MCF 10A (cell line): ENCODE data around the gene DPYD. TPM values are rescaled to one million over a fixed set of nuclear protein-coding genes. Genes with fewer than 3 reads are reported as not detected.

Source experiments
- BruUV-seq: library from RNA; stranded (reverse); fragments of 400-500 nt; replicated peaks from 2 replicates; lab custom pipeline; 2021; lab: Mats Ljungman, UMichigan
- CTCF ChIA-PET: fragments of 300-600 bp; sonication (Branson Sonifier 250); formaldehyde crosslinking; extraction: SDS; loops from one replicate; lab custom pipeline; 2021; ENCODE audit warnings: antibody characterized with exemption, inconsistent platforms; lab: Yijun Ruan, JAX
- POLR2A ChIA-PET: fragments of 300-600, 350-650 bp; sonication (Branson Sonifier 250); formaldehyde crosslinking; extraction: SDS; loops from one replicate; lab custom pipeline; 2020; ENCODE audit warnings: antibody characterized with exemption, inconsistent platforms; lab: Yijun Ruan, JAX
- DNase-seq: peaks from one replicate; pipeline ENCODE4 v3.0.0-alpha.2; 2018; ENCODE audit not compliant: unreplicated experiment
- H3K27ac Mint-ChIP-seq: one replicate; pipeline ENCODE4 v1.8.0; 2022; ENCODE audit warnings: mild to moderate bottlenecking, low read depth, mixed read lengths; ENCODE audit not compliant: unreplicated experiment
- H3K27me3 Mint-ChIP-seq: one replicate; pipeline ENCODE4 v1.8.0; 2022; ENCODE audit warnings: mixed read lengths; ENCODE audit not compliant: insufficient read depth, unreplicated experiment
- H3K36me3 Mint-ChIP-seq: one replicate; pipeline ENCODE4 v1.8.0; 2022; ENCODE audit warnings: mild to moderate bottlenecking, moderate library complexity, mixed read lengths; ENCODE audit not compliant: insufficient read depth, unreplicated experiment
- H3K4me1 Mint-ChIP-seq: one replicate; pipeline ENCODE4 v1.8.0; 2022; ENCODE audit warnings: mixed read lengths; ENCODE audit not compliant: insufficient read depth, unreplicated experiment
- H3K4me3 Mint-ChIP-seq: one replicate; pipeline ENCODE4 v1.8.0; 2022; ENCODE audit warnings: mild to moderate bottlenecking, moderate library complexity, mixed read lengths; ENCODE audit not compliant: unreplicated experiment
- H3K9me3 Mint-ChIP-seq: one replicate; pipeline ENCODE4 v1.8.0; 2022; ENCODE audit warnings: mixed read lengths; ENCODE audit not compliant: unreplicated experiment
- CTCF ChIP-seq: fragments of 200-600 bp; IDR thresholded peaks from one replicate; pipeline ENCODE4 v1.8.0; 2022; ENCODE audit warnings: antibody characterized with exemption, mild to moderate bottlenecking; ENCODE audit not compliant: unreplicated experiment
- intact Hi-C: fragments of 100-400 bp; cut with micrococcal nuclease; formaldehyde crosslinking; loops from 2 replicates; pipeline ENCODE4 v1.14.1; 2022
- total RNA-seq: library from RNA; stranded (reverse); gene quantifications from 2 replicates; pipeline ENCODE4 v1.2.3, GENCODE V29; 2022

The DPYD gene
- total RNA-seq, 1 experiment from 2014 or later: 48.2 TPM

- Mint-ChIP-seq H3K36me3 (peaks cover 9% of the 10 kb centered on the region), H3K4me3 (no peak overlapping the region), H3K4me1 (peaks cover 7% of the 10 kb centered on the region), H3K27me3 (no peaks in the 10 kb centered on the region), H3K27ac (no peak overlapping the region), H3K9me3 (no peaks in the 10 kb centered on the region)
- ChIA-PET CTCF (no interaction called here), POLR2A (no interaction called here)
- intact Hi-C loops: no loop called here
- no peak for TF ChIP-seq CTCF
- peak; percentile 45 for DNase-seq
- BruUV-seq: no TSS peak
Measured at GRCh38 chr1:97451046-97451826, 469.6 kb downstream of the DPYD start.

- DNase-seq: no peak
- no peak for TF ChIP-seq CTCF
- no TSS peak for BruUV-seq
- H3K36me3 Mint-ChIP-seq: peaks cover 13% of the 10 kb centered on the region
- ChIA-PET POLR2A (interaction anchor here (0.6 to 0.8 kb wide), 3 partner anchors 35 to 386 kb away, joined by 3 read pairs; no protein-coding TSS in a partner anchor), CTCF (interaction anchor here (1.8 kb wide), 1 partner anchor 84 kb away, joined by 8 read pairs; no protein-coding TSS in a partner anchor)
- H3K4me1 Mint-ChIP-seq: no peaks in the 10 kb centered on the region
- H3K4me3 Mint-ChIP-seq: no peak overlapping the region
- intact Hi-C loops: no loop called here
- H3K9me3 Mint-ChIP-seq: no peaks in the 10 kb centered on the region
- no peak overlapping the region for H3K27ac Mint-ChIP-seq
- H3K27me3 Mint-ChIP-seq: no peaks in the 10 kb centered on the region
Measured at GRCh38 chr1:97441966-97442365, 478.9 kb downstream of the DPYD start.

- Mint-ChIP-seq H3K4me1 (peaks cover 7% of the 10 kb centered on the region), H3K9me3 (no peaks in the 10 kb centered on the region), H3K4me3 (no peak overlapping the region), H3K27ac (peak overlapping the region; percentile 39), H3K27me3 (no peaks in the 10 kb centered on the region), H3K36me3 (peaks cover 6% of the 10 kb centered on the region)
- ChIA-PET CTCF (no interaction called here), POLR2A (no interaction called here)
- BruUV-seq: no TSS peak
- intact Hi-C loops: no loop called here
- no peak for TF ChIP-seq CTCF
- DNase-seq: no peak
Measured at GRCh38 chr1:97433824-97434177, 487.0 kb downstream of the DPYD start.

GRCh38 chr1:97433094-97433823, 487.6 kb downstream of the DPYD start:
- no TSS peak for BruUV-seq
- peak; percentile 72 for DNase-seq
- Mint-ChIP-seq H3K27me3 (no peaks in the 10 kb centered on the region), H3K27ac (peak overlapping the region; percentile 39), H3K36me3 (peaks cover 6% of the 10 kb centered on the region), H3K4me3 (no peak overlapping the region), H3K4me1 (peaks cover 7% of the 10 kb centered on the region), H3K9me3 (no peaks in the 10 kb centered on the region)
- no peak for TF ChIP-seq CTCF
- ChIA-PET POLR2A (interaction anchor here (0.6 kb wide), 1 partner anchor 132 kb away, joined by 3 read pairs; no protein-coding TSS in a partner anchor), CTCF (no interaction called here)
- intact Hi-C loops: no loop called here
